ENCODE results near the gene RAC3.

RAC3 gene

GRCh38 chr17:82031303-82031884, at the start of gene RAC3:
Gene RAC3, plus strand, starts transcription at chr17:82031678. Its CDS starts 84 bp downstream, at chr17:82031762.
- no peak for DNase-seq

GRCh38 chr17:81983011-81983638, 48.4 kb upstream of the RAC3 start:
- no peak for DNase-seq

GRCh38 chr17:81983639-81984373, 47.7 kb upstream of the RAC3 start:
- DNase-seq, result no peak

GRCh38 chr17:81984773-81985410, 46.6 kb upstream of the RAC3 start:
- no peak for DNase-seq

- no peak for DNase-seq
Measured at GRCh38 chr17:81986606-81987005, 44.9 kb upstream of the RAC3 start.

GRCh38 chr17:81987161-81987770, 44.2 kb upstream of the RAC3 start:
- no peak for DNase-seq

- DNase-seq, result no peak
Measured at GRCh38 chr17:81990836-81991683, 40.4 kb upstream of the RAC3 start.

GRCh38 chr17:81991684-81992305, 39.7 kb upstream of the RAC3 start:
- DNase-seq, result no peak

- no peak for DNase-seq
Measured at GRCh38 chr17:81992306-81993102, 39.0 kb upstream of the RAC3 start.

GRCh38 chr17:81993729-81994592, 37.5 kb upstream of the RAC3 start:
- no peak for DNase-seq

GRCh38 chr17:81994593-81995462, 36.6 kb upstream of the RAC3 start:
- no peak for DNase-seq

GRCh38 chr17:81995463-81996231, 35.8 kb upstream of the RAC3 start:
- DNase-seq, result no peak

GRCh38 chr17:81996232-81996756, 35.2 kb upstream of the RAC3 start:
- DNase-seq, result no peak

- no peak for DNase-seq
Measured at GRCh38 chr17:81996757-81997441, 34.6 kb upstream of the RAC3 start.

- DNase-seq, result no peak
Measured at GRCh38 chr17:81998212-81998611, 33.3 kb upstream of the RAC3 start.

- DNase-seq, result no peak
Measured at GRCh38 chr17:81998691-81999438, 32.6 kb upstream of the RAC3 start.
